ENCODE measurements around the gene RAB22A.

- TF ChIP-seq EP300 (IDR thresholded peaks at IDR 0.05), result no peak
- TF ChIP-seq, protein P1, sequence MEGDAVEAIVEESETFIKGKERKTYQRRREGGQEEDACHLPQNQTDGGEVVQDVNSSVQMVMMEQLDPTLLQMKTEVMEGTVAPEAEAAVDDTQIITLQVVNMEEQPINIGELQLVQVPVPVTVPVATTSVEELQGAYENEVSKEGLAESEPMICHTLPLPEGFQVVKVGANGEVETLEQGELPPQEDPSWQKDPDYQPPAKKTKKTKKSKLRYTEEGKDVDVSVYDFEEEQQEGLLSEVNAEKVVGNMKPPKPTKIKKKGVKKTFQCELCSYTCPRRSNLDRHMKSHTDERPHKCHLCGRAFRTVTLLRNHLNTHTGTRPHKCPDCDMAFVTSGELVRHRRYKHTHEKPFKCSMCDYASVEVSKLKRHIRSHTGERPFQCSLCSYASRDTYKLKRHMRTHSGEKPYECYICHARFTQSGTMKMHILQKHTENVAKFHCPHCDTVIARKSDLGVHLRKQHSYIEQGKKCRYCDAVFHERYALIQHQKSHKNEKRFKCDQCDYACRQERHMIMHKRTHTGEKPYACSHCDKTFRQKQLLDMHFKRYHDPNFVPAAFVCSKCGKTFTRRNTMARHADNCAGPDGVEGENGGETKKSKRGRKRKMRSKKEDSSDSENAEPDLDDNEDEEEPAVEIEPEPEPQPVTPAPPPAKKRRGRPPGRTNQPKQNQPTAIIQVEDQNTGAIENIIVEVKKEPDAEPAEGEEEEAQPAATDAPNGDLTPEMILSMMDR (IDR thresholded peaks at IDR 0.05), result no peak
- no peak for TF ChIP-seq POLR2A (IDR thresholded peaks at IDR 0.05)
Observed at GRCh38 chr20:58377766-58378401, 68.4 kb downstream of the RAB22A start.
